GM12892 (cell line): ENCODE measurements around the gene FRMD5.

Source experiments
- POLR2A ChIP-seq: IDR thresholded peaks from 2 replicates; pipeline ENCODE4 v1.6.1; 2011; ENCODE audit warnings: low read depth, low read length, control low read depth
- POLR2AphosphoS5 ChIP-seq: IDR thresholded peaks from 2 replicates; pipeline ENCODE4 v1.6.1; 2011; ENCODE audit warnings: low read depth, low read length, control low read depth

DNA sequence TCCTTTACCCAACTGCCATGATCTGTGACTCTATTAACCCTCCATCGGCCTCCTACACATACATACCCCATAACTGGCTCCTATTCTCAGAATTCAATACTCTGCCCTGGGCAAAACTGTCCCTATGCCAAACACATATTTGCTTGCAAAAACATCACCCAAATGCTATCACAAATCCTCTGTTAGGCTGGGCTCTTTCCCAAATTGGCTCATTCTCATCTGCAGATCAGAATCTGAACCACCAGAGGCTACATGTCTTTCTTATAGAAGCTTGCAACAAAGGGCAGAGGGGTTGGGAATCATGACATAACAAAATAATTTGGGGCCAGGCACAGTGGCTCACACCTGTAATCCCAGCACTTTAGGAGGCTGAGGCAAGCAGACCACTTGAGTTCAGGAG is 48.1 kb upstream of the FRMD5 start:
- TF ChIP-seq POLR2A (no peak), POLR2AphosphoS5 (no peak)
